Measurements from ENCODE around the gene PAMR1. TPM values are rescaled to one million over a fixed set of nuclear protein-coding genes. Genes with fewer than 3 reads are reported as not detected.

Gene PAMR1
- total and polyA plus RNA-seq, 2 of the 8 experiments (the other 6 are each of a cell fraction or from before 2014, with no cell fraction given): 3.0 to 6.9 TPM

- no peak for TF ChIP-seq CEBPB (IDR thresholded peaks at IDR 0.05; ENCODE audit: low read depth, low read length)
- TF ChIP-seq SAP30 (IDR thresholded peaks at IDR 0.05; ENCODE audit: insufficient read depth, insufficient replicate concordance, low read length): no peak
- TF ChIP-seq POLR2A (IDR thresholded peaks at IDR 0.05; ENCODE audit: control extremely low read depth in 1 of 2, low read depth in 2 of 2, low read length in 2 of 2): no peak
- TF ChIP-seq SUZ12 (IDR thresholded peaks at IDR 0.05; ENCODE audit: low read length): no peak
- no peak for TF ChIP-seq EP300 (IDR thresholded peaks at IDR 0.05; ENCODE audit: borderline replicate concordance in 1 of 2, low read depth in 2 of 2, low read length in 2 of 2)
- no peak for TF ChIP-seq MAFK (IDR thresholded peaks at IDR 0.05; ENCODE audit: low read depth, low read length)
- no peak for TF ChIP-seq HDAC2 (IDR thresholded peaks at IDR 0.05; ENCODE audit: borderline replicate concordance in 1 of 2, low read depth in 2 of 2, low read length in 2 of 2)
- TF ChIP-seq RBBP5 (IDR thresholded peaks at IDR 0.05; ENCODE audit: borderline replicate concordance, low read depth, low read length): no peak
These were observed 34.1 kb downstream of the PAMR1 start (continued) for GRCh38 chr11:35491231-35491871.

All from H1 (cell line).